Left lobe of liver (tissue), 2 donors: Measurements from ENCODE around the gene UTP11. TPM values are rescaled to one million over a fixed set of nuclear protein-coding genes. Genes with fewer than 3 reads are reported as not detected.

Source experiments
- ATAC-seq: fragments of 200-7000 bp; cut with Tn5 transposase; one replicate; pipeline ENCODE4 v1.9.1; 2020; ENCODE audit warnings: mild to moderate bottlenecking, moderate library complexity
- DNase-seq: peaks from one replicate; pipeline ENCODE4 v3.0.0-alpha.2; 2020; ENCODE audit warnings: low spot score
- total RNA-seq: library from RNA; stranded (reverse); gene quantifications from one replicate; pipeline ENCODE4 v1.2.1, GENCODE V29; 2021
- donor health status: DM: no; HTN: no; CAD: no; lungs with moderate emphysema.
- donor health status: DM: no; HTN: yes; CAD: no.

The UTP11 gene
- total RNA-seq, 1 donor from 2014 or later: 8.2 TPM

DNA sequence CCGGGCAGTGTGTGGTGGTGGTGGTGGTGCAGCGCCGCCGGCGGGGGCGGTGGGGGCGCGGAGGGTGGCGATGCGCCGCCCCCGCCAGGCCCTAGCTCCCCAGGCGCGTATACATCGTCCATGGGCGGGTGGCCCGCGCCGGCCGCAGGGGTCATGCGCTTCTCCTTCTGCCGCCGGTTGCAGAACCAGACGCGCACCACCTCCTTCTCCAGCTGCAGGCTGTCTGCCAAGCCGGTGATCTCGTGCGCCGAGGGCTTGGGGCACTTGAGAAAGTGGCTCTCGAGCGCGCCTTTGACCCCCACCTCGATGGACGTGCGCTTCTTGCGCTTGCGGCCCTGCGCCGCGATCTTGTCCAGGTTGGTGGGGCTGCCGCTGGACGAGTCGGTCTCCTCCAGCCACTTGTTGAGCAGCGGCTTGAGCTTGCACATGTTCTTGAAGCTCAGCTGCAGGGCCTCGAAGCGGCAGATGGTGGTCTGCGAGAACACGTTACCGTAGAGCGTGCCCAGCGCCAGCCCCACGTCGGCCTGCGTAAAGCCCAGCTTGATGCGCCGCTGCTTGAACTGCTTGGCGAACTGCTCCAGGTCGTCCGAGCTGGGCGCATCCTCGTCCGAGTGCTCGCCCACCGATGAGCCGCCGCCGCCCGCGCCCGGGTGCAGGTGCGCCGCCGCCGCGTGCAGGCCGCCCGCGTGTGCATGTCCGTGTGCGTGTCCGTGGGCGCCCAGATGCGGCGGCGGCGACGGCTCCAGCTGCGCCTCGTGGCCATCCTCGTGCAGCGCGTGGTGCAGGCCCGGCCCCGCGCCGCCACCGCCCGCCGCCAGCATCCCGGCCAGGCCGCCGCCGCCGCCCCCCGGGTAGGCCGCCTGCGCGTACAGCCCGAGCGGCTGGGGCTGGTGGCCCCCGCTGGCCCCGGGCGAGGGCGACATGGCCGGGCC, 33.1 kb downstream of the UTP11 start:
- DNase-seq (no peak), ATAC-seq (no peak)

DNA sequence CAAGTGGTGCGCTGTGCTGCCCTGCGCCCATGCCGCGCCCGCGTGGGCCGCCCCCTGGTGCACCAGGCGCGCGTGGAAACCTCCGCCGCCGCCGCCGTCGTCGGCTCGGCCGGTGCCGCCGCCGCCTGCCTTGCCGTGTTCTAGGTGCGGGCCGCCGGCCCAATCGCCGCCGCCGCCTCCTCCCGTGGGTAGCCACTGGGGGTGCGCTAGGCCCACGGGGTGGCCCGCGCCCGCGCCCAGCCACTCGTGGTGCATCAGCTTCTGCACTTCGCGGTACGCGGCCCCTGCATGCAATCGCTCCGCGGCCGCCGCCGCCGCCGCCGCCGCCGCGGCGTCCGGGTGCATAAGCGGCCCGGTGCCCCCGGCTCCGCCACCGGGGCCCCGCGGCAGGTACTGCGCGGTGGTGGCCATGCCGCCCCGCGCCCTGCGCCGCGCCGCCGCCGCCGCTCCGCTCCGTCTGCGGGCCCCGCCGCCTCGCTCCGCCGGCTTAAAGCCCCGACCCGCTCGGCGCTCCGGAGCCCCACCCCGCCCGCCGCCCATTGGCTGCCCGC, 33.9 kb downstream of the UTP11 start, which contains the start of gene POU3F1:
TSS of gene POU3F1 (minus strand) at position 461 of the 551 bp plus-strand sequence. CDS start at position 411, 50 bp downstream.
- DNase-seq: no peak
- no peak for ATAC-seq

DNA sequence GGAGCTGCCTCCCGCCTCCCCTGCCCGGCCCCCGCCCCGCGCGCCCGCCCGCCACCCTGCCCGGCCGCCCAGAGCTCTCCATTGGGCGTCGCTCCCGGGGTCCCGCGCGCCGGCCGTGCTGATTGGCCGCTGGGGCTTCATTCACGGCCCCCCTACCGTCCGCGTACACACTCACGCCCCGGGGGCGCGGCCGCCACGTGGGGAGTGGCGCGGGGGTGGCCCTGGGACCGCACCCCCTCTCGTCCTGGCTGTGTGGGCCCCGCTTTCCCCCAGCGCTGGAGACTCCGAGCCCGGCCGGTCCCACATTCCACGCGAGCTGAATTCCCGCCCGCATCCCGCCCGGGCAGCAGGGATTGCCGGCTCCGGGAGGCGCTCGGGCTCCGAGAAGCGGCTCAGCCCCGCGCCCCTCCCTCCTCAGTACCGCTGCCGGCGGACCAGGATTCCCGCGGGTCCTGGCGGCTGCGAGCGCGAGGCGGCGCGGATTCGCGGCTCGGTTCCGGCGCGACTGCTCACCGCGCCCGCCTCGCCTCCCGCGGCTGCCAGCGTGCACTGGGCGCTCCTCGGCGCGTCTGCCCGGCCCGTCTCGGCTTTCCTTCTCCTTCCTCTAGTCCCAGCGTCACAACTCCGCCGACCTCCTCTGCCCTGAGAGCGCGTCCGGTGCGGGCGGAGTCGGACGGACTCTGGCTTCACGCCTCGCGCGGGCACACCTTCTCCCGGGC, 34.5 kb downstream of the UTP11 start:
- DNase-seq (peak; percentile 88), ATAC-seq (peak; percentile 91)

DNA sequence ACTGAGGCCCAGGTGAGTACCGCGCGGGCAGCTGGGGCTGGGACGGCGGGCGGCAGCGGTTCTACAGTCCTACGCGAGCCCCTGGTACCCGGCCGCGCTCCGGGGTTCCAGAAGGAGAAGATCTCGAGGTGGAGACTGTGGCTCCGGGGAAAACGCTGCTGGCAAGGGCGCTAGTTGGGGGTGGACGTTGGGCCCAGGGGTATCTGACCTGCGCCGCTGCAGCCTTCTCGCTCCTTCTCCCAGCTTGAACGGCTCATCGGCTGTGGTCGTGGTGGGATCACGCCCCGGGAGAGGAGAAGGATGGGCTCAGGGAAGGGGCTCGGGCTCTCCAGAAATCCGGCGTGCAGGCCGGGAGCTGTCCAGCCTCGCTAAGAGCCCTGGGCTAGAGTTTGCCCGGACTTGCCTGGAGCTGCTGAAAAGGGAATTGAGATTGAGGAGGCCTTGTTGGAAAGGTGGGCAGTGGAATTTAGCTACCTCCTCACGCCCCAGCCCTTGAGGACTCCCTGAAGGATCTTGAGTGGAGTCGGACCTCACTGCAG, 35.1 kb downstream of the UTP11 start:
- DNase-seq (no peak), ATAC-seq (peak; percentile 11)

DNA sequence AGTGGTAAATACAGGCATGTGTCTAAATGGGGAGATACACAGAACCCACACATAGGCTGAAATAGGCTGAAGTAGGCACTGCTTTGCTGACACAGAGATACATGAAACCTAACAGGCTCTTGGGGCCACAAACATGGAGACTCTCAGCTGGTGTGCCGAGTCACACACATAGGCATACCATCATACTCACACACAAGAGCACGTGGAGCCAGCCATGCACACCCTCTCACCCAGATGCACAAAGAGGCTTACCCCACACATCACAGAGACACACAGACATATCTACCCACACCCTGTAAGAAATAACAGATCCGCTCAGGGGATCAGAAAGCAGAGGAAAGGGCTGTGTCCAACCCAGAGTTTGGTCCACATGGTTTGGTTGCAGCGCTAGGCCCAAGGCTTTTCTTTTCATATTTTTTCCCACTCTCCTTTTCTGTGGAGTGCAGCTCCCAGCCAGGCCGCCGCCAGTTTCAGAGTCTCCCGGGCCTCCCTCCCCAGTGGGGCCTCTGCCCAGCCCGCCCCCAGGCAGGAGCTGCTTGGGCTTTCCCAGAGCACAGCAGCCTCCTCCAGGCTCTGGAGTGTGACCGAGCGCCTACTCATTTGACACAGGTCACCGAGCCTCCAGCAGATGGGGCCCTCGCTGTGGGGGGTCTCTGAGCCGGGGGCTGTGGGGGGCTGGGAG, 38.0 kb downstream of the UTP11 start:
- DNase-seq: no peak
- no peak for ATAC-seq

DNA sequence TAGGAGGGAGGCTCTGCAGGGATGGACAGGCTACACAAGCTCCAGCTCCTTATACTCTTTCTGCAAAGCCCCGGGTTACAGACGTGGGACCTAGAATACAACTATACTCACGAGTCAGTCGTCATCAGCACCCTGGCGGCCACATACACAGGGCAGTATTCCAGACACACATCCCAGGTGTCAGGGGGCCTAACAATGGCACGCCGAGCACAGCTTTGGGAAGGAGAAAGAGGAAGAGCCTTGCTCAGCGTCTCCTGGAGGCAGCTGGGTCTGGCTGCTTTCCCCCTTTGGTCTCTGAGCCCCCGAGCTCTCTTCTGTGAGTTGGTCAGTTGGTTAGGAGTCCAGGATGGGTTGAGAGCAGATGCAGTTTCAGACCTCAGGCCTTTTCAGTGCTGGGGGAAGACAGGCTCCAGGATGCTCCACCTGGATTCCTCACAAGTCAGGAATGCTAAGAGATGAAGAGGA, 38.6 kb downstream of the UTP11 start:
- no peak for DNase-seq
- no peak for ATAC-seq

DNA sequence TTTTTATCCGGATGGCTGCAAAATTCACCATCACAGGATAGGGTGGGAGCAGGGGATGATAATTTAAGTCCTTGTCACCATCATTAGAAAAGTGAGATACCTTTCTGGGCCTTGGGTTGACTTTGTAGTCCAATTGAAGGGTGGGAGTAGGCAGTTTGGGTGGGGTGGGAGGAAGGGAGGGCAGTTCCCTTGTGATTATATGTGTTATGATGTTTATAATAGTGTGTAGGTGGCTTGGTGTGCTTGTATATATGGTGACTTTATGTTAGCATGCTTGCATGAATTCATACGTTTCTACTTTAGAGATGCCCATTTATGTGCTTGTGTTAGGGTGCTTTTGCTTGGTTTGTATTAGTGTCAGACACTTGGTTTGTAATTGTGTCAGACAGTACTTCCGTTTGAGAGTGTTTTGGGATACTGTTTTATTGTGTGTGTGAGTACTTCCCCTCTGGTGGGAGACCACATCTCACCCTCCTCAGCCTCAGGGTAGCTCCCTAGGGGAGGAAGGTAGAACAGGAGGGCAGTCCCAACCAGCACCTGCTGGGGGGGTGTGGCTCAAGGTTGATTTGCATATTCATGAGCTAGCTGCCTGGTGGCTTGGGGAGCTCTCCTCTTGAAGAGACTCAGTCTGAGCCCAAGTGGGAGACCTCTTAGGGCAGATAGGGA, 40.3 kb downstream of the UTP11 start:
- DNase-seq (no peak), ATAC-seq (no peak)

DNA sequence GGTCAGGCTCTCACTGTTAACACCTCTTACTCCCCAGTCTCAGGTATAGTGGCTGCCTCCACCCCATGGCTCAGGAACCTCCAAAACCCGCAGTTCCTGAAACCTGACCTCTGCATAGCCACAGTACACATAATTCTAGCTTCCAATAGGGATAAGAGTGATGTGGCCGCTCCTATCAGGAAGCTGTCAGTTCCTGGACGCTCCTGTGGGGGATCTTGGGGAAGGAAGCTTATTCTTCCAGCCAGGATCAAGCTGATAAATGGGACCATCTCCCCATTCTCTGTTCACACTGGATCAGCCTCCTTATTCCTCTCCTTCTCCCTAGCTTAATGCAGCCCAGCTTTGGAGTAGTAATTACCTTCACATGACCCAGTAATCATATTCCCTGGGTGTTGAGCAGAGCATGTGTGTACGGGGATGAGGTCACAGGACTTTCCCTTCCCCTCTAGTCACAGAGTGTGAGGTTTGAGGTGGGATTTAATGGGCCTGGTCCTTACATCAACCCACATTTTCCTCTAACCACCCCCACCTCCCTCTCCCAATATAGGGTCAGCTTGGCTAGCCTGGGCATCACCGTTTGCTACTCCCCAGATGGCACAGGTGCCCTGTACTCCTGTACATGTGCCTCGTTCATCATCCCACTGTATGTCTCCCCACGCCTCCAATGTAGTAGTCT, 41.0 kb downstream of the UTP11 start:
- DNase-seq (no peak), ATAC-seq (no peak)

DNA sequence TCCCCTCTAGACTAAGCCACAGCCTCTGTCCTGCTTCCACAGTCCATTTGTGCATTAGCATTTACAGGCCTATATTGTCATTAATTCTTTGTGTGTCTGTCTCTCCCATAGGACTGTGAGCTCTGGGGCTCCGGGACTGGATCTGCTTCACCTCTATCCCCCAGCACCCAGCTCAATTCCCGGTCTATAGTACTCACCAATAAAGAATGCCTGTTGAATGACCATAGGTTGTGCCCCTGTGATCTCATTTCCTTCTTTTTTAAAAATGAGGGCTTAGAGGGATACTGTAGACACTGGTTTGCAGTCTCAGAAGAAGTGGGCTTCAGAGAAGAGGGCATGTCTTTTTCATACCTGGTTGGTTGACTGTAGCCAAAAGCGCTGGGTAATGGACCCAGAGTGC, 42.9 kb downstream of the UTP11 start:
- no peak for ATAC-seq

DNA sequence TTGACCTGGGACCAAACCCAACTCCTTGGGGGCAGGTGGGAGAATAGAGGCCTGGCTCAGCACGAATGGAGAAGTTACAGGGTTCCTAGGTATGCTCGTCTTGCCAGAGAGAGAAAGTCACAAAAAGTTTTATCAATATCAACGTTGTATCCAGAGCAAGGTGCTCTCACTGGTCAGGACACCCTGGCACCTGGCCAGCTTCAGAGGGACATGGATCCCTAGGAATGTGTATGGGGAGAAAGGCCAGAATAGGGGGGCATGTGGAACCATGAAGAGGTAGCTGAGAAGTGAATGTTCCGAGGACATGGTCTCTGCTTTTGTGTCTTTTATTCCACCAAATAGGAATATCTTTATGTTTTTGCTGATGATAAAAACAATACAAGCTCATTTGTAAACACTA, 43.4 kb downstream of the UTP11 start:
- DNase-seq (no peak), ATAC-seq (no peak)

More for the DNA sequence above, 42.9 kb downstream of the UTP11 start:
- DNase-seq: no peak

DNA sequence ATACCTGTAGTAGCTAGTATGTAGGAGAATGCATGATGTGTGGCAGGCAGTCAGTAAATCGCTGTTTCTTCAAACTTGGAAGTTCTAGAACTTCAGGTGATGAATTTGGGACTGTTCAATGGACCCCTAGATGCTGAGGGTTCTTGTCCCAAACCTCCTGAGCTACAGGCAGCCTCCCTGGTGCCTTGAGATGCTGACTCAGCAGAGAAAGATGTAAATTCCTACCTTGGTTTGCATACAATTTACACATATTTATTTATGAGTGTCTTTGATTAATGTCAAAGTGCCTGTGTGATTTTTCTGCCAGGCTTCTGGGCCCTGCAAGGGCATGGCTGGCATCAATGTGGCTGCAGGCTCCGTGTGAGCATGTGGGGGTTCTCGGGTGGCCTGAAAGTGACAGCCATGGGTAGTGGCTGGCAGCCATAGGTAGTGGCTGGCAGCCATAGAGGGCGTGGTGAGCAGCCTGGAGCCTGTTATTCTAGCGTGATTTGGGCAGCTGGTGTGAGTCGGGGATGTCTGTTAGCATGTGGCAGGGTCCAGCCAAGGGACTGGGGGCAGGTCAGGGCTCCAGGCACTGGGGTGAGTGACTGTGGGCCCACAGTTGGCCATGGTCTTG, 47.2 kb downstream of the UTP11 start:
- DNase-seq (no peak), ATAC-seq (no peak)

DNA sequence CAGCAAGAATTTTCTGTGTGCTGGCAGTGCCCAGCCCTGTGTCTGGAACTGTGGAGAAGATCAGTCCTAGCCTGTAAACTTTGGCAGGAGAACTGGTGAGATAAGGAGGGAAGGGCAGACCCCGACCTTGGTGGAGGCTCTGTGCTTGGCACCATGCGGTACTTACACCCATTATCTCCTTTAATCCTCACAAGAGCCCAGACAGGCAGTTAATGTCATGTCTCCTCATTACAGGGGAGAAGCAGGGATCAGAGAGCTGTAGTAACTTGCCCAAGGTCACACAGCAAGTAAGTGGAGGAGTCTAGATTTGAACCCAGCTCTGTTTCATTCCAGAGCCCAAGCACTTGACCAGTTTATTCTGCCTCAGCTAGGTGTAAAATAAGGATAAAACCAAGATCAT, 48.0 kb downstream of the UTP11 start:
- no peak for ATAC-seq
- DNase-seq: no peak

DNA sequence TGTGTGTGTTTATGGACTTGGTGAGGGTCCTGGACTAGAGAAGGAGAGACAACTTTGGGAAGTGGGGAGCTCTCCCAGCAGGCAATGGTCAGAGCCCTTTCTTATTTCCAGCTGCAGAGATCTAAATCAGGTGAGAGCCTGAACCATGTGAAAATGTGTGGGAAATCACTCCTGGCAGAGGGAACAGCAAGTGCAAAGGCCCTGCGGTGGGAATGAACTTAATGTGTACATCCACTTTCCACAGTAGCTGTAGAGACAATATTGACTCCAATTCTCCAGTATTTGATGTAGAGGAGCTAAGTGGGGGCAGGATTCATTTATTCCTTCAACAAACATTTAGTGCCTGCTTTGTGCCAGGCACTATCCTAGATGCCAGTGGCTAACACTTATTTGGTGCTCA, 48.8 kb downstream of the UTP11 start:
- DNase-seq (no peak), ATAC-seq (no peak)

DNA sequence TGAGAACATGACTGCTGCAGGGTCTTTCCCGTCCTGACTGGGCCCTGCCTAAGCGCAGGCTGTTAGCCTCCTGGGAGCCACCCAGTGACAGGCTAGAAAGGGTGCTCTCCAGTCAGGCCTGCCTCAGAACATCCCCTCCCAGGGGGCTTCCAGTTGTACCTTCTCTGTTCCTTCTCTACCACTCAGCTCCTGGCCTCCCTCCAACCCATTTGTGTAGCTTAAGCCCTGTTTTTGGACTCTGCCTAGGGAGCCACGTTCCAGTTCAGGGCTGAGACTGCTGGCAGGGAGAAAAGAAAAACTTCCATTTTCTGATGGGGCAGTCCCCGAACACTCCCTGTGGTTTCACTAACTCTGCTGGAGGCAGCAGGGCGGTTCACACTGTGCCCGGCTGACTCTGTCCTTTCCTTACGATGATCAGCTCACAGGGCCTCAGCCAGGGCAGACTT, 49.4 kb downstream of the UTP11 start:
- ATAC-seq (peak; percentile 42), DNase-seq (no peak)

DNA sequence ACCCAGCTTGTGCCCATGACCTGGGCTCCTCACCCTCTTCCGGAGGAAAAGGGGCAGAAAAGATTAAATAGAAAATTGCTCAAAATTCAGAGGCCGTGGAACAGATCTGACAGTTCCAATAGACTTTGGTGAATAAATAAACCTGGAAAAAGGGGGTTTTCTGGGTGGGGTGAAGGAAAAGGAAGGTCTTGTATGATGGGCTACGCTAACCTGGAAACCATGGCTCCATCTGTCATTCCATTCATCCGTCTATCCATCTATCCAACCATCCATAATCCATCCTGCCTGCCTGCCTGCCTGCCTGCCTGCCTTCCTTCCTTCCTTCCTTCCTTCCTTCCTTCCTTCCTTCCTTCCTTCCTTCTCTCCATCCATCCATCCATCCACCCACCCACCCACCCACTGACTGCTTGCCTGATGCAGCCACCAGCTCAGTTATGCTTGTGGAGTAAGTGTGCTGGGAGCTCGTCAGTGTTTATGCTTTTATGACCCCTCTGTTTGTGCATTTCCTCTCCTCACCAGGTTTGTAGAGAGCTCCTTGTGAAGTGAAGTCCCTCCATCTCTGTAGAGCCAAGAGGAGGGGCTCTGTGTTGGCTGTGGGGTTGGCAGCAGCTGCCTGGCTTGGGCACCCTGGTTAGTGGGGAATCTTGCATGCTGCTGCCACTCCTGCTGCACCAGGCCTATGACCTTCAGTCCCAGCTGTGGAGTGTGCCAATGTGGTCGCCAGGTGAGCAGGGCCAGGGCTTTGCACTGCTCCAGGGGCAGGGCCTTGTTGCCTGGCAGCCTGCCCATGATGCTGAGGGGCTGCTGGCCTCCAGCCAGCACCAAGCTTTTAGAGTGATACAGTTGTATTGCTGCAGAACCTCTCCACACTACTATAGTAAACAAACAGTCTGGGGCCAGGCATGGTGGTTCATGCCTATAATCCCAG, 50.1 kb downstream of the UTP11 start:
- no peak for DNase-seq
- peak; percentile 50 for ATAC-seq

DNA sequence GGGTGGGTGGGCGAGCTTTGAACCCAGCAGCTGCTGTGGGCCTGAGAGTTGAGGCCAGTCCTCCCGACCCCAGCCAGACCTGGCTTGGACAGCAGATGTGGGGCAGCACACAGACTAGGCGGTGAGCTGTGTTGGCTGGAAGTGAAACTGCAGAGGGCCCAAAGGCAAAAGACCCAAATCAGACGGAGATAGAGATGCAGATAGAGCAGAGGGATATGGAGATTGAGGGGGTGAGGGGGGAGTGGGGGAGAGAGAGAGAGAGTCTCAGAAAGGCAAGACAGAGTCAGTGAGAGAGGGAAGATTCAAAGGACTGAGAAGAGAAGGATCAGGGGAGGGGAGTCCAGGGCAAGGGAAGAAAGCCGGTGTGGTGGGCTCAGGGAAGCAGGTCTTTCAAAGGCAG, 51.1 kb downstream of the UTP11 start:
- DNase-seq (no peak), ATAC-seq (no peak)

DNA sequence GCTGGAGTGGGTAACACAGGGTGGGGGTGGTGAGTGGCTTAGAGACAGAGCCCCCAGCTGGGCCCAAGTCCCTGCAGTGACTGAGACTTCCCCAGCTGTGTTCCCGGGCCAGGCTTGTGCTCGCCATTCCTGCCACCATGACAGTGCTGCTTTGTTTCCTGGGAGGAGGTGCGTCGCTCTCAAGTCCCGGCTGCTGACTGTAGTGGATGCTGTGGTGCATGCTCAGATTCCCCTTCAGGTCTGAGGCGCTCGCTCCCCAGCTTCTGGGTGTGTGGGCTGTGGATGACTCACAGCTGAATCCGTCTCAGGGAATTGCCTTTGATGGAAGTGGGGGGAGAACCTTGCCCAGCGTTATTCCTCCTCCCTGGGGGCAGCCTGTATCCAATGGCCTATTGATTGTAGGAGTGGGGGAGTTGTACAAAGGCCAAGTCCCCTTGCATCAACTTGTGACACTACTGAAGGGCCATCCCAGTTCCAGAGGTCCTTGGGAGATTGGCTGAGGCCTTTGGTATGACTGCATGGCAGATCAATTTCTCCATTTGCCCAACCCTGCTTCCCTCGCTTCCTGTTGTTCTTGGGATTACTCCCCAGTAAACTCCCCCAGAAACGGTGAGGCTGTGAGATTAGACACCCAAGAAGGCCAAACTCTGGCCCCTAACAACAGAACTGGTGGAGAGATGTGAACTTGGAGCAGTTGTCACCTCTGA, 51.8 kb downstream of the UTP11 start:
- no peak for DNase-seq
- ATAC-seq: no peak
